Liver (tissue), 9 donors: ENCODE measurements around the gene TXNRD2. TPM values are rescaled to one million over a fixed set of nuclear protein-coding genes. Genes with fewer than 3 reads are reported as not detected.
A peak's percentile ranks its signal among the peaks of the same experiment; 100 is the strongest.

Source experiments
- DNase-seq: peaks from one replicate; pipeline ENCODE4 v3.0.0-alpha.2; 2017; ENCODE audit warnings: low spot score
- H3K27ac ChIP-seq, 2 donors: one replicate each; pipeline ENCODE4 v1.7.0; 2013; ENCODE audit warnings: inconsistent platforms in 2 of 2, low read length in 2 of 2, control low read depth in 1 of 2, low read depth in 1 of 2, mild to moderate bottlenecking in 1 of 2
- H3K27me3 ChIP-seq, 4 donors: one replicate each; pipeline versions ENCODE4 v1.6.1 to v1.7.0; 2013; ENCODE audit warnings: low read length in 3 of 4, inconsistent platforms in 1 of 4, mild to moderate bottlenecking in 1 of 4, moderate library complexity in 1 of 4; ENCODE audit not compliant: control insufficient read depth in 4 of 4, insufficient read depth in 4 of 4
- H3K36me3 ChIP-seq, 4 donors: one replicate each; pipeline versions ENCODE4 v1.6.1 to v1.7.0; 2013; ENCODE audit warnings: low read length in 3 of 4, mild to moderate bottlenecking in 3 of 4, low read depth in 1 of 4, moderate library complexity in 1 of 4; ENCODE audit not compliant: control insufficient read depth in 4 of 4, insufficient read depth in 3 of 4
- H3K4me1 ChIP-seq, 4 donors: one replicate each; pipeline versions ENCODE4 v1.6.1 to v1.7.0; 2013; ENCODE audit warnings: low read length in 3 of 4, mild to moderate bottlenecking in 3 of 4, moderate library complexity in 1 of 4; ENCODE audit not compliant: control insufficient read depth in 4 of 4, insufficient read depth in 4 of 4
- H3K4me3 ChIP-seq, 3 donors: one replicate each; pipeline versions ENCODE4 v1.6.1 to v1.7.0; 2013; ENCODE audit warnings: low read length in 3 of 3, control low read depth in 1 of 3, low read depth in 1 of 3, mild to moderate bottlenecking in 1 of 3
- H3K9ac ChIP-seq, 2 donors: one replicate each; pipeline ENCODE4 v1.7.0; 2013; ENCODE audit warnings: low read length in 2 of 2, mild to moderate bottlenecking in 2 of 2, moderate library complexity in 2 of 2, control low read depth in 1 of 2, low read depth in 1 of 2
- H3K9me3 ChIP-seq, 4 donors: one replicate each; pipeline versions ENCODE4 v1.6.1 to v1.7.0; 2013; ENCODE audit warnings: low read length in 3 of 4; ENCODE audit not compliant: control insufficient read depth in 4 of 4
- ATF3 ChIP-seq: IDR thresholded peaks from 2 replicates; pipeline ENCODE4 v1.6.1; 2016; ENCODE audit warnings: antibody characterized with exemption
- EGR1 ChIP-seq, 2 donors: IDR thresholded peaks; 2 replicates each; pipeline ENCODE4 v1.6.1; 2016 to 2018; ENCODE audit warnings: antibody characterized with exemption in 2 of 2, low read depth in 2 of 2
- FOXA1 ChIP-seq: IDR thresholded peaks from 2 replicates; pipeline ENCODE4 v1.6.1; 2016; ENCODE audit warnings: antibody characterized with exemption
- FOXA2 ChIP-seq: IDR thresholded peaks from 2 replicates; pipeline ENCODE4 v1.6.1; 2016; ENCODE audit warnings: antibody characterized with exemption
- GABPA ChIP-seq, 2 donors: IDR thresholded peaks in 1 of 2; conservative IDR thresholded peaks in 1 of 2; 2 replicates each; pipeline ENCODE4 v1.6.1; 2016; ENCODE audit warnings: antibody characterized with exemption in 2 of 2, mild to moderate bottlenecking in 1 of 2, moderate library complexity in 1 of 2
- HNF4A ChIP-seq, 2 donors: conservative IDR thresholded peaks; 2 replicates each; pipeline ENCODE4 v1.6.1; 2016; ENCODE audit warnings: antibody characterized with exemption in 2 of 2, mild to moderate bottlenecking in 2 of 2
- HNF4G ChIP-seq: IDR thresholded peaks from 2 replicates; pipeline ENCODE4 v1.6.1; 2016; ENCODE audit warnings: antibody characterized with exemption
- JUND ChIP-seq, 2 donors: IDR thresholded peaks; 2 replicates each; pipeline ENCODE4 v1.6.1; 2016; ENCODE audit warnings: antibody characterized with exemption in 2 of 2
- MAX ChIP-seq: IDR thresholded peaks from 2 replicates; pipeline ENCODE4 v1.6.1; 2016; ENCODE audit warnings: antibody characterized with exemption
- NR2F2 ChIP-seq: IDR thresholded peaks from 2 replicates; pipeline ENCODE4 v1.6.1; 2016; ENCODE audit warnings: antibody characterized with exemption
- RAD21 ChIP-seq, 2 donors: IDR thresholded peaks; 2 replicates each; pipeline ENCODE4 v1.6.1; 2016; ENCODE audit warnings: antibody characterized with exemption in 2 of 2, mild to moderate bottlenecking in 2 of 2
- RXRA ChIP-seq, 2 donors: IDR thresholded peaks; 2 replicates each; pipeline ENCODE4 v1.6.1; 2017 to 2018; ENCODE audit warnings: antibody characterized with exemption in 2 of 2, mild to moderate bottlenecking in 1 of 2
- SP1 ChIP-seq: IDR thresholded peaks from 2 replicates; pipeline ENCODE4 v1.6.1; 2018; ENCODE audit warnings: antibody characterized with exemption, mild to moderate bottlenecking
- TAF1 ChIP-seq: conservative IDR thresholded peaks from 2 replicates; pipeline ENCODE4 v1.6.1; 2016; ENCODE audit warnings: antibody characterized with exemption, mild to moderate bottlenecking
- YY1 ChIP-seq: IDR thresholded peaks from 2 replicates; pipeline ENCODE4 v1.6.1; 2016; ENCODE audit warnings: antibody characterized with exemption, mild to moderate bottlenecking
- WGBS: extraction: QIAGEN DNeasy Blood & Tissue Kit; methylation state at CpG from one replicate; pipeline ENCODE4 v1.1.7; 2013; 5-methylcytosine and 5-hydroxymethylcytosine counted together
- polyA plus RNA-seq, 2 donors: library from polyadenylated mRNA; stranded (reverse) in 1 of 2; unstranded in 1 of 2; fragments of 200-250 nt in 1 of 2; fragments of >200 nt in 1 of 2; fragmentation: Nextera tagmentation in 1 of 2; extraction: Ambion mirVana in 1 of 2; gene quantifications; one replicate each; pipeline versions ENCODE4 v1.2.1 to v1.2.3, GENCODE V29; 2013 to 2015
- total RNA-seq, 2 donors: library from RNA; depleted of rRNA; stranded (reverse); fragments of >200 nt; gene quantifications; one replicate each; pipeline ENCODE4 v1.2.3, GENCODE V29; 2014
- TF ChIP-seq, protein P1 (sequence below): IDR thresholded peaks from 2 replicates; pipeline ENCODE4 v1.6.1; 2016; ENCODE audit warnings: antibody characterized with exemption
- TF ChIP-seq, protein P2 (sequence below): IDR thresholded peaks from 2 replicates; pipeline ENCODE4 v1.6.1; 2016; ENCODE audit warnings: antibody characterized with exemption, mild to moderate bottlenecking
- TF ChIP-seq, protein P3 (sequence below): fragments of 150-350 bp; IDR thresholded peaks from 2 replicates; pipeline ENCODE4 v1.5.1; 2017; ENCODE audit warnings: improper control_type of control experiment, low read depth, low read length; ENCODE audit not compliant: missing input control
- donor health status: healthy.
- donor health status: healthy.
- donor health status: healthy.
- donor health status: healthy.
- donor health status: healthy.

Gene TXNRD2
- total and polyA plus RNA-seq, 4 donors: 22.2 to 41.3 (median 33.6) TPM

GRCh38 chr22:19970479-19971275, 29.1 kb upstream of the TXNRD2 start (continued):
- no peak for TF ChIP-seq MAX
- TF ChIP-seq JUND (IDR thresholded peaks at IDR 0.05): peak in 1 of 2 donors; percentile 57
- no peak for TF ChIP-seq EGR1 (IDR thresholded peaks at IDR 0.05; ENCODE audit: low read depth in 2 of 2)
- peak; percentile 100 for TF ChIP-seq HNF4A (conservative IDR thresholded peaks at IDR 0.05)

- H3K9ac ChIP-seq: no peak overlapping the region
Observed at GRCh38 chr22:19970031-19970478, 28.4 kb upstream of the TXNRD2 start.

More at GRCh38 chr22:19970031-19970478, 28.4 kb upstream of the TXNRD2 start:
- H3K4me3 ChIP-seq: no peak overlapping the region
- TF ChIP-seq MAX: no peak
- no peak for TF ChIP-seq FOXA1
- TF ChIP-seq, protein P1, sequence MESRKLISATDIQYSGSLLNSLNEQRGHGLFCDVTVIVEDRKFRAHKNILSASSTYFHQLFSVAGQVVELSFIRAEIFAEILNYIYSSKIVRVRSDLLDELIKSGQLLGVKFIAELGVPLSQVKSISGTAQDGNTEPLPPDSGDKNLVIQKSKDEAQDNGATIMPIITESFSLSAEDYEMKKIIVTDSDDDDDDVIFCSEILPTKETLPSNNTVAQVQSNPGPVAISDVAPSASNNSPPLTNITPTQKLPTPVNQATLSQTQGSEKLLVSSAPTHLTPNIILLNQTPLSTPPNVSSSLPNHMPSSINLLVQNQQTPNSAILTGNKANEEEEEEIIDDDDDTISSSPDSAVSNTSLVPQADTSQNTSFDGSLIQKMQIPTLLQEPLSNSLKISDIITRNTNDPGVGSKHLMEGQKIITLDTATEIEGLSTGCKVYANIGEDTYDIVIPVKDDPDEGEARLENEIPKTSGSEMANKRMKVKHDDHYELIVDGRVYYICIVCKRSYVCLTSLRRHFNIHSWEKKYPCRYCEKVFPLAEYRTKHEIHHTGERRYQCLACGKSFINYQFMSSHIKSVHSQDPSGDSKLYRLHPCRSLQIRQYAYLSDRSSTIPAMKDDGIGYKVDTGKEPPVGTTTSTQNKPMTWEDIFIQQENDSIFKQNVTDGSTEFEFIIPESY: no peak
- TF ChIP-seq JUND (IDR thresholded peaks at IDR 0.05): no peak
- TF ChIP-seq, protein P2, sequence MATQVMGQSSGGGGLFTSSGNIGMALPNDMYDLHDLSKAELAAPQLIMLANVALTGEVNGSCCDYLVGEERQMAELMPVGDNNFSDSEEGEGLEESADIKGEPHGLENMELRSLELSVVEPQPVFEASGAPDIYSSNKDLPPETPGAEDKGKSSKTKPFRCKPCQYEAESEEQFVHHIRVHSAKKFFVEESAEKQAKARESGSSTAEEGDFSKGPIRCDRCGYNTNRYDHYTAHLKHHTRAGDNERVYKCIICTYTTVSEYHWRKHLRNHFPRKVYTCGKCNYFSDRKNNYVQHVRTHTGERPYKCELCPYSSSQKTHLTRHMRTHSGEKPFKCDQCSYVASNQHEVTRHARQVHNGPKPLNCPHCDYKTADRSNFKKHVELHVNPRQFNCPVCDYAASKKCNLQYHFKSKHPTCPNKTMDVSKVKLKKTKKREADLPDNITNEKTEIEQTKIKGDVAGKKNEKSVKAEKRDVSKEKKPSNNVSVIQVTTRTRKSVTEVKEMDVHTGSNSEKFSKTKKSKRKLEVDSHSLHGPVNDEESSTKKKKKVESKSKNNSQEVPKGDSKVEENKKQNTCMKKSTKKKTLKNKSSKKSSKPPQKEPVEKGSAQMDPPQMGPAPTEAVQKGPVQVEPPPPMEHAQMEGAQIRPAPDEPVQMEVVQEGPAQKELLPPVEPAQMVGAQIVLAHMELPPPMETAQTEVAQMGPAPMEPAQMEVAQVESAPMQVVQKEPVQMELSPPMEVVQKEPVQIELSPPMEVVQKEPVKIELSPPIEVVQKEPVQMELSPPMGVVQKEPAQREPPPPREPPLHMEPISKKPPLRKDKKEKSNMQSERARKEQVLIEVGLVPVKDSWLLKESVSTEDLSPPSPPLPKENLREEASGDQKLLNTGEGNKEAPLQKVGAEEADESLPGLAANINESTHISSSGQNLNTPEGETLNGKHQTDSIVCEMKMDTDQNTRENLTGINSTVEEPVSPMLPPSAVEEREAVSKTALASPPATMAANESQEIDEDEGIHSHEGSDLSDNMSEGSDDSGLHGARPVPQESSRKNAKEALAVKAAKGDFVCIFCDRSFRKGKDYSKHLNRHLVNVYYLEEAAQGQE: no peak
- TF ChIP-seq, protein P3, sequence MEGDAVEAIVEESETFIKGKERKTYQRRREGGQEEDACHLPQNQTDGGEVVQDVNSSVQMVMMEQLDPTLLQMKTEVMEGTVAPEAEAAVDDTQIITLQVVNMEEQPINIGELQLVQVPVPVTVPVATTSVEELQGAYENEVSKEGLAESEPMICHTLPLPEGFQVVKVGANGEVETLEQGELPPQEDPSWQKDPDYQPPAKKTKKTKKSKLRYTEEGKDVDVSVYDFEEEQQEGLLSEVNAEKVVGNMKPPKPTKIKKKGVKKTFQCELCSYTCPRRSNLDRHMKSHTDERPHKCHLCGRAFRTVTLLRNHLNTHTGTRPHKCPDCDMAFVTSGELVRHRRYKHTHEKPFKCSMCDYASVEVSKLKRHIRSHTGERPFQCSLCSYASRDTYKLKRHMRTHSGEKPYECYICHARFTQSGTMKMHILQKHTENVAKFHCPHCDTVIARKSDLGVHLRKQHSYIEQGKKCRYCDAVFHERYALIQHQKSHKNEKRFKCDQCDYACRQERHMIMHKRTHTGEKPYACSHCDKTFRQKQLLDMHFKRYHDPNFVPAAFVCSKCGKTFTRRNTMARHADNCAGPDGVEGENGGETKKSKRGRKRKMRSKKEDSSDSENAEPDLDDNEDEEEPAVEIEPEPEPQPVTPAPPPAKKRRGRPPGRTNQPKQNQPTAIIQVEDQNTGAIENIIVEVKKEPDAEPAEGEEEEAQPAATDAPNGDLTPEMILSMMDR: no peak
- no peak for TF ChIP-seq SP1
- TF ChIP-seq FOXA2: no peak
- no peak for TF ChIP-seq ATF3
- TF ChIP-seq RXRA (IDR thresholded peaks at IDR 0.05): no peak
- TF ChIP-seq RAD21 (IDR thresholded peaks at IDR 0.05): no peak
- no peak for TF ChIP-seq NR2F2
- TF ChIP-seq EGR1 (IDR thresholded peaks at IDR 0.05; ENCODE audit: low read depth in 2 of 2): no peak
- TF ChIP-seq GABPA (IDR thresholded peaks at IDR 0.05 in 1 of 2, conservative IDR thresholded peaks at IDR 0.05 in 1 of 2): no peak
- no peak for TF ChIP-seq HNF4G
- no peak for TF ChIP-seq YY1
- TF ChIP-seq TAF1: no peak
- no peak for TF ChIP-seq HNF4A (conservative IDR thresholded peaks at IDR 0.05)
- peaks cover 23 to 56% (median 41%) of the 10 kb centered on the region in 4 donors for H3K4me1 ChIP-seq
- H3K27me3 ChIP-seq: no peaks in the 10 kb centered on the region
- no peak for DNase-seq
- no peaks in the 10 kb centered on the region for H3K9me3 ChIP-seq
- peak overlapping the region; percentile 85 to 91 for H3K27ac ChIP-seq
- WGBS: 54% methylated on average over 9 of the region's 9 CpGs
- peaks cover under 1 to 20% (median 4%) of the 10 kb centered on the region in 4 donors for H3K36me3 ChIP-seq
